ENCODE measurements around the gene SKOR1. TPM values are rescaled to one million over a fixed set of nuclear protein-coding genes. Genes with fewer than 3 reads are reported as not detected.

SKOR1 gene
- total and polyA plus RNA-seq, 2 of the 8 experiments (the other 6 are each of a cell fraction or from before 2014, with no cell fraction given): 0.03 to 0.11 TPM

- Histone ChIP-seq H3K4me2 (ENCODE audit: insufficient read depth in 1 of 2, low read depth in 2 of 2, low read length in 2 of 2) (no peak overlapping the region), H3K79me2 (ENCODE audit: control insufficient read depth in 1 of 2, insufficient read depth in 2 of 2, low read length in 2 of 2) (no peaks in the 10 kb centered on the region), H3K9ac (replicated peaks in 1 of 4; ENCODE audit: extremely low read depth in 1 of 4, low read depth in 3 of 4, low read length in 3 of 4) (no peak overlapping the region), H3K4ac (replicated peaks; ENCODE audit: insufficient read length, low read depth, low read length) (no peak overlapping the region), H4K91ac (replicated peaks; ENCODE audit: insufficient read length, low read length) (no peak overlapping the region), H4K5ac (ENCODE audit: insufficient read length, low read depth, low read length) (no peak overlapping the region), H2BK20ac (ENCODE audit: low read length) (no peak overlapping the region), H3K14ac (ENCODE audit: insufficient read length) (no peak overlapping the region), H3K18ac (ENCODE audit: extremely low read depth, low read length) (no peak overlapping the region), H3K36me3 (ENCODE audit: control insufficient read depth in 2 of 4, insufficient read depth in 4 of 4, low read length in 3 of 4) (no peaks in the 10 kb centered on the region), H2BK12ac (ENCODE audit: low read depth, low read length) (no peak overlapping the region), H4K20me1 (replicated peaks in 1 of 2; ENCODE audit: control insufficient read depth in 1 of 2, insufficient read depth in 2 of 2, low read length in 2 of 2) (no peaks in the 10 kb centered on the region), H3K9me3 (ENCODE audit: insufficient read depth in 2 of 2, low read depth in 1 of 2, low read length in 1 of 2) (no peaks in the 10 kb centered on the region), H3K23ac (ENCODE audit: insufficient read length) (no peak overlapping the region), H2AK5ac (ENCODE audit: low read depth, low read length) (no peak overlapping the region), H2BK5ac (ENCODE audit: low read depth, low read length) (no peak overlapping the region), H3K56ac (replicated peaks; ENCODE audit: insufficient read length, low read depth, low read length) (no peak overlapping the region), H4K8ac (ENCODE audit: extremely low read depth, insufficient read depth, low read length) (no peak overlapping the region), H2BK15ac (ENCODE audit: low read length) (no peak overlapping the region), H3K27ac (ENCODE audit: low read depth, low read length) (no peak overlapping the region), H2BK120ac (replicated peaks; ENCODE audit: low read depth, low read length) (no peak overlapping the region), H3K27me3 (replicated peaks in 1 of 4; ENCODE audit: control insufficient read depth in 3 of 4, extremely low read depth in 1 of 4, insufficient read depth in 3 of 4, low read length in 3 of 4) (no peaks in the 10 kb centered on the region; a peak in 2 of 7 replicates), H3K79me1 (ENCODE audit: low read depth, low read length) (no peaks in the 10 kb centered on the region), H3K23me2 (ENCODE audit: low read depth, low read length) (no peaks in the 10 kb centered on the region), H3K4me1 (replicated peaks in 1 of 4; ENCODE audit: control insufficient read depth in 3 of 4, insufficient read depth in 4 of 4, low read length in 3 of 4) (peaks cover 0 to 26% (median 15%) of the 10 kb centered on the region in 4 experiments; a peak in 6 of 7 replicates), H2AFZ (ENCODE audit: low read length) (no peak overlapping the region), H3K4me3 (ENCODE audit: extremely low read depth in 1 of 4, insufficient read depth in 2 of 4, low read depth in 3 of 4, low read length in 4 of 4) (no peak overlapping the region)
- ChIA-PET CTCF (ENCODE audit: partially characterized antibody) (interaction anchor here (1.1 to 1.3 kb wide), 2 partner anchors 12 to 352 kb away, joined by 3 to 4 read pairs; no protein-coding TSS in a partner anchor), POLR2A (ENCODE audit: partially characterized antibody) (no interaction called here)
- no peak for TF ChIP-seq KDM4A (IDR thresholded peaks at IDR 0.05; ENCODE audit: low read depth, low read length, severe bottlenecking)
- TF ChIP-seq CBX8 (IDR thresholded peaks at IDR 0.05; ENCODE audit: borderline replicate concordance, low read depth, low read length): no peak
- TF ChIP-seq USF2 (IDR thresholded peaks at IDR 0.05; ENCODE audit: low read length): no peak
- TF ChIP-seq CHD2 (IDR thresholded peaks at IDR 0.05; ENCODE audit: low read length): no peak
- no peak for TF ChIP-seq SIX5 (IDR thresholded peaks at IDR 0.05; ENCODE audit: low read depth, low read length)
- TF ChIP-seq CBX5 (IDR thresholded peaks at IDR 0.05; ENCODE audit: low read depth, low read length): no peak
- no peak for TF ChIP-seq SIRT6 (IDR thresholded peaks at IDR 0.05; ENCODE audit: low read length)
- no peak for TF ChIP-seq POU5F1 (IDR thresholded peaks at IDR 0.05; ENCODE audit: low read depth, low read length)
- no peak for TF ChIP-seq BCL11A (IDR thresholded peaks at IDR 0.05; ENCODE audit: low read depth in 2 of 2, low read length in 2 of 2)
- TF ChIP-seq SP4 (IDR thresholded peaks at IDR 0.05; ENCODE audit: low read length): no peak
- no peak for TF ChIP-seq SIN3A (conservative IDR thresholded peaks at IDR 0.05 in 1 of 2, IDR thresholded peaks at IDR 0.05 in 1 of 2; ENCODE audit: low read depth in 1 of 2, low read length in 2 of 2)
- no peak for TF ChIP-seq NRF1 (IDR thresholded peaks at IDR 0.05; ENCODE audit: low read depth, low read length)
- DNase-seq (ENCODE audit: low read depth in 1 of 2, low spot score in 2 of 2) (no peak), FAIRE-seq (no peak)
- 88% methylated on average over 5 of the region's 5 CpGs; no CpG with 5 or more reads in 1 of the 2 experiments for WGBS, 2 experiments (ENCODE audit: extremely low coverage in 1 of 2, insufficient coverage in 1 of 2, insufficient read length in 1 of 2, insufficient replicate concordance in 2 of 2, low coverage in 1 of 2, low lambda C conversion rate in 2 of 2, missing lambda C conversion rate in 1 of 2)
Measured at GRCh38 chr15:67809441-67809840, 15.9 kb upstream of the SKOR1 start.
